Kidney epithelial cell (primary cell): Measurements from ENCODE around the gene SPRED3. TPM values are rescaled to one million over a fixed set of nuclear protein-coding genes. Genes with fewer than 3 reads are reported as not detected.
"Not testable (repeated sequence)": the region's sequence is repeated elsewhere in the genome, so short reads cannot be mapped to it uniquely, and the experiment has no call there.

Experiments used
- DNase-seq: peaks from one replicate; pipeline ENCODE4 v3.0.0-alpha.2; 2010; ENCODE audit warnings: low read depth
- H3K27me3 ChIP-seq: 2 replicates; pipeline ENCODE4 v1.6.0; 2011; ENCODE audit warnings: low read length; ENCODE audit not compliant: control insufficient read depth, insufficient read depth
- H3K36me3 ChIP-seq: 2 replicates; pipeline ENCODE4 v1.5.1; 2011; ENCODE audit warnings: low read length; ENCODE audit not compliant: control insufficient read depth, insufficient read depth
- H3K4me3 ChIP-seq: 2 replicates; pipeline ENCODE4 v1.5.1; 2011; ENCODE audit warnings: low read depth, mild to moderate bottlenecking, control low read depth, low read length
- CTCF ChIP-seq: IDR thresholded peaks from 2 replicates; pipeline ENCODE4 v1.5.1; 2011; ENCODE audit warnings: mild to moderate bottlenecking, moderate library complexity, low read length, control low read depth, inconsistent platforms; ENCODE audit not compliant: insufficient read depth, poor library complexity, severe bottlenecking
- total RNA-seq: library from RNA; depleted of rRNA; stranded (reverse); fragments of >200 nt; gene quantifications from 2 replicates; pipeline ENCODE4 v1.2.3, GENCODE V29; 2015

The SPRED3 gene
- total RNA-seq, 1 donor from 2014 or later = 4.3 TPM

- TF ChIP-seq CTCF = no peak
Observed at GRCh38 chr19:38425222-38425809, 36.8 kb downstream of the SPRED3 start.

GRCh38 chr19:38425810-38426466 is 37.4 kb downstream of the SPRED3 start, which contains the start of gene RASGRP4:
RASGRP4 (minus strand) TSS chr19:38426219; CDS start chr19:38426091, 128 bp downstream.
- no peak for DNase-seq
- Histone ChIP-seq H3K36me3 (no peaks in the 10 kb centered on the region), H3K4me3 (no peak within 1 kb of the TSS), H3K27me3 (peaks cover 11% of the 10 kb centered on the region)
- TF ChIP-seq CTCF = no peak

More at GRCh38 chr19:38425222-38425809, 36.8 kb downstream of the SPRED3 start:
- Histone ChIP-seq H3K36me3 (no peaks in the 10 kb centered on the region), H3K4me3 (no peak overlapping the region), H3K27me3 (peaks cover 11% of the 10 kb centered on the region)
- DNase-seq = no peak

- peaks cover 14% of the 10 kb centered on the region for H3K27me3 ChIP-seq
- not testable (repeated sequence) for H3K4me3 ChIP-seq, DNase-seq, H3K36me3 ChIP-seq
Observed at GRCh38 chr19:38427035-38427677, 38.7 kb downstream of the SPRED3 start.

GRCh38 chr19:38429055-38429810 is 40.7 kb downstream of the SPRED3 start:
- no peak for DNase-seq
- H3K36me3 ChIP-seq = no peaks in the 10 kb centered on the region
- H3K4me3 ChIP-seq = no peak overlapping the region
- no peak for TF ChIP-seq CTCF
- peaks cover 25% of the 10 kb centered on the region for H3K27me3 ChIP-seq

GRCh38 chr19:38429811-38430156 is 41.3 kb downstream of the SPRED3 start:
- Histone ChIP-seq H3K4me3 (no peak overlapping the region), H3K27me3 (peaks cover 30% of the 10 kb centered on the region), H3K36me3 (no peaks in the 10 kb centered on the region)
- TF ChIP-seq CTCF = no peak
- DNase-seq = no peak

- H3K36me3 ChIP-seq = no peaks in the 10 kb centered on the region
- no peak for TF ChIP-seq CTCF
- DNase-seq = no peak
- no peak overlapping the region for H3K4me3 ChIP-seq
- H3K27me3 ChIP-seq = peaks cover 26% of the 10 kb centered on the region
Observed at GRCh38 chr19:38430931-38431330, 42.4 kb downstream of the SPRED3 start.
